Stimulated activated CD4-positive, alpha-beta T cell treated with anti-CD3 and anti-CD28 coated beads, Interleukin-4, amount 100 ng/mL, for 4 hours (primary cell): ENCODE data around the gene C8B.

Source experiments
- DNase-seq, 2 experiments: peaks; one replicate each; pipeline ENCODE4 v3.0.0-alpha.2; 2020

C8B gene

GRCh38 chr1:56929492-56929891, 36.3 kb downstream of the C8B start:
- DNase-seq = no peak

DNA sequence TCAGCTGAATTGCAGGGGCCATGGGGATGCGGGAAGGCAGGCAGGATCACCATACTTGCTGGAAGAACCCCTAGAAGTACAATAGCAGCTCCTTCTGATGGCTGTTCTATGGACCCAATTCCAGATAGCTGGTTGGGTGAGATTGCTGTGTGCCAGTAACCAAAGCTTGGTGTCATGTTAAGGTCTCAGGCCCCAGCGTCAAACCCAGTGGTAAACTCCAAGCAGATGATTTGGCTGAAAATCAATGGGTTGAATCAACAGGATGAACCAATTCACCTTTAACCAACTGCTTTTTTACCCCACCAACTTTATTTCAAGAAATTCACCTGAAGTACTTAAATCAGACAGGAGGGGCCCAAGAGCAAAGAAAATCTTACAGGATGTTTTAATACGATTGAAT, 37.8 kb downstream of the C8B start:
- no peak for DNase-seq

DNA sequence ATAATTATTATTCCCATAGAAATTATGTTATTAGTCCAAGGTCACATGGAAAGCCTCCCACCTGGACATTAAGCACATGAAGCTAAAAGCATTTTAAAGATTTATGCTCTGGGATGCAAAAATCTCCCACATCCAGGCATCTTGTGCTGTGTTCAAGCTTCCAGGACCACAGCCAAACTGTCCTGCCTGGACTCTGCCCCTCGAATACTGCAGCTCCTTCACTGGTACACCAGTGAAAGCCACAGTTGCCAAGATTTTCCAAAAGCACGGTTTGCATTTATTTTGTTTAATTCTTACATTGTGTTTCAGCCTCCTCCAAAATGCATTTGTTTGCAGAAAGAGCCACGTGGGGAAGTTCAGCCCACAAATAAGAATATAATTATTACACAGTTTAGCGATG, 38.6 kb downstream of the C8B start:
- DNase-seq = no peak

DNA sequence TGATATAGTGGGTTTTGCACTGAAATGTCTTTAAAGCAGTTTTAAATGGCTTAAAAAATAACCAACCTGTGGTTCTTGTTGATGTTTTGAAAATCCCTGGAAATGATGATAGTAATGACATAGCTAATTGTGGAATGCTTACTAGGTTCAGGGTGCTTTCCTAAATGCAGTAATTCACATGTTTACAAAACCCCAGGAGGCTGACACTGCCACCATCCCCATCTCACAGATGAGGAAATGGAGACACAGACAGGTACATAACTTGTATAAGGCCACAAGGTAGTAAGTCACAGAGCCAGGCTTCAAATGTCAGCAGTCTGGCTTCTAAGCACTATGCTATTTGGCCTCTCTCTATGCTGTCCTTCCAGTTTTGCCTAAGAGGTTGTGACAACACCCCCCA, 40.6 kb downstream of the C8B start:
- no peak for DNase-seq

DNA sequence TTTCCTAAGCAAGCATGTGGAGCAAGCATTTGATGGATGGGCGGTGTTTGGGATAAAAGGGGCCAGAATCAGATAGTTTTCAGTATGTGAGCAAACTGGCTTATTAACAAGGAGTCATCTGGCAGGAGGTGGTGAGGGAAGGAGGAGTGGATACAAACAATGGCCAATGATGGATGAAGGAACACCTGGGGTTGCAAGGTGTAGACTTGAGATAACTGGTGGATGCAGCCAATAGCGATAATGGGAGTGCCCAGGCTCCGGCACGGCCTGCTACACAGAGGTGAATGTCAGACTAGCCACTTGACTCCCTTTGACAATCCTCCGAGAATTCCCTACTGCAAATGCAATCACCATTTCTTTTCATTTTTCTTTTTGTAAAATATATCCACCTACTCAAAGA, 41.7 kb downstream of the C8B start:
- no peak for DNase-seq

DNA sequence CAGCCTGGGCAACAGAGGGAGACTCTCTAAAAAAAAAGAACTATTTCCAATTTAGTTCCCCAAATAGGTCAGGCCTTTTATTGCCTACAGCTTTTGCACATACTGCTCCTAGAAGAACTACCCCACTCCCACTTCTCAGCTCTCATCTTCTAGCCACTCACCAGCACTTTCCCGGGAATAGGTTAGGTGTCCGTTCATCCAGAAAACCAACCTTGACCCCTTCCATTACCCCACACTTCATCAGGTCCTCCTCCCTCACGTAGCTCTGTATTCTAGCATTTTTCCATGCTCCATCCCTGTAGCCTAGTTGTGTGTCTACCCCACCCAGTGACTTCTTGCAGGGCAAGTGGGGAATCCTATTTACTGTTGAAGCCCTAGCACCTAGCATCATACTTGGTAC, 42.6 kb downstream of the C8B start:
- no peak for DNase-seq

GRCh38 chr1:56922507-56922906, 43.3 kb downstream of the C8B start:
- no peak for DNase-seq

- DNase-seq = no peak
Observed at GRCh38 chr1:56922070-56922469, 43.7 kb downstream of the C8B start.

- no peak for DNase-seq
Observed at GRCh38 chr1:56921479-56921878, 44.3 kb downstream of the C8B start.

DNA sequence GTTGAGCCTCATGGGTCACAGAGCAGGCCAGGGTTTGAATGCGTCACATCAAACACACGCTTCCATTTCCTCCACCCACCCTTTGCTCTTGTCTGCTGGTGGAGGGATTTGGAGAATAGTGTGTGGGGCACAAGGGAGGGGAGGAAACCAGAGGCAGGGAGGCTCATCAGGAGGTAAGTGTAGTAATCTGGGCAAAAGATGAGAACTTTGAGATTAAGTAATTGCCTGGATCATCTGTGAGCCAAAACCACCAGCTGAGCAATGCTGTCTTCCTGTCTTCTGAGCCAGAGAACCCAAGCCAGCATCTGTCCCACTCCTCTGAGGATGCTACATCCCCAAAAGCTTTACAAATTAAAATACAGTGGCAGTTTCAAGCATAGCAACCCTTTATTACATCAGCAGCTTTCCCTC, 45.2 kb downstream of the C8B start:
- no peak for DNase-seq

- DNase-seq = no peak
Observed at GRCh38 chr1:56917356-56917755, 48.5 kb downstream of the C8B start.

- no peak for DNase-seq
Observed at GRCh38 chr1:56916630-56917029, 49.2 kb downstream of the C8B start.

GRCh38 chr1:56915960-56916359, 49.9 kb downstream of the C8B start:
- no peak for DNase-seq

DNA sequence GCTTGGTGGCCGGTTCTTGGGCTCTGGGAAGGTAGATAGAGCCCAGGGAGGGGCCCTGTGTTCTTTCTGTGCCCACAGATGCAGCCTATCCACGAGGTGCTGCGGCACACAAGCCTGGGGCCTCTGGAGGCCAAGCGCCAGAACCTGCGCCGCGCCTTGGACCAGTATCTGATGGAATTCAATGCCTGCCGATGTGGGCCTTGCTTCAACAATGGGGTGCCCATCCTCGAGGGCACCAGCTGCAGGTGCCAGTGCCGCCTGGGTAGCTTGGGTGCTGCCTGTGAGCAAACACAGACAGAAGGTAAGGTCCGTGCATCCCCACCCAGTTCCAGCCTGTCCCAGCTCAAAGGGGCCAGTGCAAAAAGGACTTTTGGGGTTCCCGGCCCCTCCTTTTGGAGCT, 53.5 kb downstream of the C8B start:
- DNase-seq = no peak

DNA sequence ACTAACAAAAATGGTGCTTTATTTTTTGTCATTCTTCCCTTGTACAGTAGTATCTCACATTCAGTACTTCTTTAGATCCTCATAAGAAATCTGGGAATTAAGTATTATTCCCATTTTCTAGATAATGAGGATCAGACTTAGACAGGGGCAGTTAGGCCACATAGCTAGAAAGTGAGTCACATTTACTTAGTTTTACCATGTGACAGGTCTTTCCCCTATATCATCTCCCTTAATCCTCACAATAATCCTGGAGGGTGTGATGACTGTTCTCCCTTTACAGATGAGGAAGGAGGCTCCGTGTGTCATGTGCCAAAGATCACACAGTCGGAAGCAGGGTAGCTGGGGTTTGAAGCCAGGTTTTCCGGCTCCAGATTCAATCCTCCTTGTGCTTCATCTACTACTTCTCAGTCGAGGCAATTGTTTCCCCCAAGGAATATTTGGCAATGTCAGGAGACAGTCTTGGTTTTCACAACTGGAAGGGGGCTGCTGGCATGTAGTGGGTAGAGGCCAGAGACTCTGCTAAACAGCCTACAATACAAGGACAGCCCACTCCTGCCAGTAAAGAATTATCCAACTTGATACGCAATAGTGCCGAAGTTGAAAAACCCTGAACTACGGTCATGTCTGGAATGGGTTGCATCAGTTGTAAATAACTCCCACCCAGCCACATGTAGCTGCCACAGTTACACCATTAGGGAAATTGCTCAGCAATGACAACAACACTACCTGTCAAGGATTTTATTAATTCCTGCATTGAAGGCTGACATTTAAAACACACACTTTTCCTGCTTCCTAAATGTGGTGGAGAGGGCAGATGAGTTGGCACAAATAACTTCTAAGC, 54.5 kb downstream of the C8B start:
- DNase-seq = no peak

DNA sequence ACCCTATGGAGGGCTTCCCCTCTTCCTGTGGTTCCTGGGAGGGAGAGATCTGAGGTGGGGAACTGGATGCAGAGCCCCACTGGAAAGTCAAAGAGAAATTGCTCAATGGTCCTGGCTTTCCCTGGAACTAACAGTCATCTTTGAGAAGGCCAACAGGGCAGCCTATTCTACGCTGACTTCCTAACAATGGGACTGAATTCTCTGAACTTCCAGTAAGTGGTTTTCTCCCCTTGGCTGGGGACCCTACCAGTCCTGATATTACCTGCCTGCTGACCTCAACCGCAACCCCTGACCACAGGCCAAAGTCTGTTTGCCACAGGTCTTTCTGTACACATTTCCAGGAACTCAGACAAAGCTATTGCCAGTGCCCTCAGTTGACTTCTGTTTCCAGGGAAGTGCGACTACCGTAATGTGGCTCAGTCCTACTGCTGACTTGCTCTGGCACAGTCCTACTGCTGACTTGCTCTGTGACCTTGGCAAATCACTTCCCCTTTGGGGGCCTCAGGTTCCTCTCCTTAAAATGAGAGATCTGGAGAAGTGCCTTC, 55.3 kb downstream of the C8B start:
- DNase-seq = no peak

DNA sequence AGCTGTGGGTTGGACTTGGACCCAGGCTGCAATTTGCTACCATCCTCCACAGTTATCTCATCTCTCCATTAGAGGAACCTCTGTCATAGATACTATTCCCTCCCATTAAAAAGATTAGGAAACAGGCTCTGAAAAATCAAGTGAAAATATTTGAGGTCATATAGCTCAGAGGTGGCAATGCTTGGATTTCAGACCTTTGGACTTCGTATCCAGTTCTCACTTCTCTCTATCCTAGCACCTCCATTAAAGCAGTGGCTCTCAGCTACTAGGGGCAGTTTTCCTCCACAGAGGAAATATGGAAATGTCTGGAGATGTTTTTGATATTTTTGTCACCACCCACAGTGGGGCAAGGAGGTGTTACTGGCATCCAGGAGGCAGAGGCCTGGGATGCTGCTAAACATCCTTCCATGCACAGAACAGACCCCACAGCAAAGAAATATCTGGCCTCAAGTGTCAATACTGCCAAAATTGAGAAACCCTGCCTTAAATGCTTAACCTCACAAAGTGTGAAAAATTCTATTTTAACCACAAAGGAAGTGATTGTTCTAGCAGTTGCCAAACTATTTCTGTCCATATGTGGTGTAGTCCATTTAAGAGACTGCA, 57.1 kb downstream of the C8B start:
- no peak for DNase-seq

DNA sequence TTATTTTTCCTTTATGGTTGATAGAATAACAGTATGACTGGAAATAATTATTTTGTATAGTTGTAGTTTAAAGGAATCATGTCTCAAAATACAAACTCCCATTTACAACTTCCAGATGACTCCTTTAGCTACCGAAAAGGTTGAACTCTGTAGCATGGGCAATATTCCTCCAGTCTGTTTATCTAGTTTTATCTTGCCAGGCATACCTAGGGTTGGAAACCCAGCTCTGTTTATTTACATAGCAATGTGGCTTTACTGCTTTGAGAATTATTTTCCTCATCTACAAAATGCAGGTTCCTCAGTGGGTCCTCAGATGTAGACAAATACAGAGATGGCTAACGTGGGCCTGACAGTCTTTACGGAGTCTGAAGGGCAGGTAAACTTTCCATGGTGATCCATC, 60.1 kb downstream of the C8B start:
- no peak for DNase-seq

- no peak for DNase-seq
Observed at GRCh38 chr1:56904663-56905397, 61.0 kb downstream of the C8B start.

- no peak for DNase-seq
Observed at GRCh38 chr1:56903778-56904177, 62.0 kb downstream of the C8B start.

- no peak for DNase-seq
Observed at GRCh38 chr1:56901716-56902115, 64.1 kb downstream of the C8B start.

DNA sequence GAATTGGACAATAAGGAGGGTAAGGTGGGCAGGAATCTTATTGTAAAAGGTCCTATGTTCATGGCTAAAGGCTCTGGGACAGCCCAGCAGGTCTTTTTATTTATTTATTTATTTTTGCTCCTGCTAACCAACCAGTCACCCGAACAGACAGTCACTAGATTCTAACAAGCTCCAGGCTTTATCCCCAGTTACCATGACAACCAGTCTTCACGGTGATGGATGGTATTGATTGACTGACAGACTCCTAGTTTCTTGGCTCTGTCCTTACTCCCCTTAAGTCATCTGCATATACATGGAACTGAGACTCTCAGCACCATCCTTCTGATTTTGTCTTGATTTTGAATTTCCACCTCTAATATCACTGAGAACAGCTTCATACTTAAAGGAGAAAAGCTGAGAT, 66.9 kb downstream of the C8B start:
- DNase-seq = no peak

DNA sequence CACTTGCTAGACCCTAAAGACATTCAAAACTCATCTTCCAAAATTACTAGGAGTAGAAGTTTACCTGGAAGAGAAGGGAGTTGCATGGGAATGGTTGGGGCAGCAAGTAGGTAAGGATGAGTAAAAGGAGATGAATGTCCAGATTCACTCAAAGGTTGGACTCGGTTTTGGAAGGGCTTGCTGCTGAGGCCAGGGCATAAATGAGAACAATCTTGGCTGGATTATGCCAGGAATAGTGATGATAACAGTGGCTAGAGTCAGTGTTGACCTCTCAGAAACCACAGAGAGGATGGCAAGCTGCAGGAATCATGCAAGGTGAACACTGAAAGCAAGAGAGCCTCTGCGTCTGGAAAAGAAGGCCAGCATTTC, 67.8 kb downstream of the C8B start:
- no peak for DNase-seq
